Activated CD4-positive, CD25-positive, alpha-beta regulatory T cell treated with anti-CD3 and anti-CD28 coated beads, Interleukin-2, amount 50 U/mL, for 72 hours (primary cell): Measurements from ENCODE around the gene LINC01488.

ENCODE experiments used
- DNase-seq: peaks from one replicate; pipeline ENCODE4 v3.0.0; 2021

The LINC01488 gene

DNA sequence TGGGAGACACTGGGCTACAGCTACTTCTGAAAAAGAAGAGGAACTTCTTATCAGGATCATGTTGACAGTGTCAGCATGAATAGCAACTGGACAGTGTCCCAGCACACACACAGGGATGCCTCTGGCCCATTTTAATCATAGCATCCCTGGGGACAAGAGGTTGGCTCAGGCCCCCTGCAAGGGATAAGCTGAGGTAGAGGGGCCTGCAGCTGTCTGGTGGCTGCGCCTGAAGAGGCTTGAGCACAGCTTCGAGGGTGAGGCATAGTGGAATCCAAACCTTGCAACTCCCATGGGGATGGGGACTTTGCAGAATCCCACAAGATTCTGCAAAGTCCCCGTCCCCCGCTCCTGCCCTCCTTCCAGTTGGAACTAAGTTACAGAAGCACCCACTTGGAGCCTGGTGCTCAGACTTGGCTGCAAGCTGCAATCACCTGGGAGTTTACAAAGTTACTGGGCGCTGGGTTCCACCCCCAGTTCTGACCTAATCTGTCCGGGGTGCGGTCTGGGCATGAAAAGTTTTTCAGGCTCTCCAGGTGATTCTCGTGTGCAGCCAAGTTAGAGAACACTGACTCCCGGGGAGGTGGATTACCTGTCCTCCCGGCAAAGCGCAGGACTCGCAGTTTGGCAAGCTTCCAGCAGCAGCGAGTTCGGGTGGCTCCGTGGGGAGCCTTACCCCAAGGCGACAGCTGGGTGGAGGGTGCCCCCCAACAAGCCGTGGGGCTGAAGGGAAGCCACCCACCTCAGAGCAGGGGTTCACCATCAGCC, 16.0 kb upstream of the LINC01488 start:
- no peak for DNase-seq

DNA sequence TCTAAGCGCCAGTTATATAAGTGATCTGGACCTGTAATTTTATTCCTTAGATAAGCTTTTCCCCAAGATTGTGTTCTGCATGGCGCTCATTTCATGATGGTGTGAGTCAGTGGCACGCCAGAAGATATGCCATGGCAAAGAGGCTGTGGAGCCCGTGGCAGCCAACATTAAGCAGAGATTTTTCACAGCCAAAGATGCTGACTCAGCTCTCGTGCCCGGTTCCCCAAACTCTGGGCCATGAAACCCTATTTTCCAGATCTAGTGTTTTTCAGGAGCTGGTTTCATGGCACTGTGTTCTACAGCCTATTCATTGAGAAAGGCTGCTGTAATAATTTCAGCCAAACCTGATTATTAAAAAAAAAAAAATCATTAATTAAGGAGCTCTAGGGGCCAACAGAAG, 15.4 kb upstream of the LINC01488 start:
- no peak for DNase-seq

DNA sequence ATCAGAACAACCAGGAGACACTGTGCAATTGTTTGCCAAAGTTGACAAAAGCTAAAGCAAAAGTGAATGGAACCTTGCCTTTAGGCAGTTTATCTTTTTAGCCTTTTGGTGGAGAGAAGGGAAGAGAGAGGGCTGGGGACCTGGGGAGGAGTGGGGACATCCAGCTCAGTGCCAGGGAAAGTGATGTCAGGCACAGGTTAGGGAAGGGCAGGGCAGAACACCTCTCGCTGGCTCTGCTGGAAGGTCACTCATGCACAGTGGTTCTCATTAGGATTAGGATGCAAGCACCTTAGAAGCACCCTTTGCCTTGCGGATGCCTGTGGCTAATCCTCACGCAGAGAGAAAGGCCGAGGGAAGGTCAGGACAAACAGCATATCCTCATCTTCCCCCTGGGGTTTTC, 14.3 kb upstream of the LINC01488 start:
- no peak for DNase-seq

GRCh38 chr11:69467646-69468045, 13.8 kb upstream of the LINC01488 start:
- DNase-seq, result no peak

- no peak for DNase-seq
Observed at GRCh38 chr11:69468221-69468620, 13.2 kb upstream of the LINC01488 start.

GRCh38 chr11:69468911-69469885, 12.3 kb upstream of the LINC01488 start:
- DNase-seq, result no peak

DNA sequence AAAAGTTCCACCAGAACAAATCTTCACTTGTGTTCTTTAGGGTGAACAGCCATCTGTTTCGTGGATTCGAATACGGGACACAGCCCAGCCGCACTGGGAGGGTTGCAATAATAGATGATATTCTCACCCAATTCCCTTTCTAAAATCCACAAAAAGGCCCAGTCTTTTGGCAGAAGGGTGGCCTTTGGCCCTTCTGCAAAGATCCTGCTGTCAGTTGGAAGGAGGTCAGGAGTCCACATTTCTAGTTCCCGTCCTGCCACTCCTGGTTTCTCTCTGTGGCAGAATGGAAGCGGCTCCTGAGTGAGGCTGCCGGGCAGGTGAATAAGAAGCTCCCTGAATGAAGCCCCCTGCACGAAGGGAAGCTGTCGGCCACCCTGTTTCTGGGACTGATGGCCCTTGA, 11.2 kb upstream of the LINC01488 start:
- no peak for DNase-seq

DNA sequence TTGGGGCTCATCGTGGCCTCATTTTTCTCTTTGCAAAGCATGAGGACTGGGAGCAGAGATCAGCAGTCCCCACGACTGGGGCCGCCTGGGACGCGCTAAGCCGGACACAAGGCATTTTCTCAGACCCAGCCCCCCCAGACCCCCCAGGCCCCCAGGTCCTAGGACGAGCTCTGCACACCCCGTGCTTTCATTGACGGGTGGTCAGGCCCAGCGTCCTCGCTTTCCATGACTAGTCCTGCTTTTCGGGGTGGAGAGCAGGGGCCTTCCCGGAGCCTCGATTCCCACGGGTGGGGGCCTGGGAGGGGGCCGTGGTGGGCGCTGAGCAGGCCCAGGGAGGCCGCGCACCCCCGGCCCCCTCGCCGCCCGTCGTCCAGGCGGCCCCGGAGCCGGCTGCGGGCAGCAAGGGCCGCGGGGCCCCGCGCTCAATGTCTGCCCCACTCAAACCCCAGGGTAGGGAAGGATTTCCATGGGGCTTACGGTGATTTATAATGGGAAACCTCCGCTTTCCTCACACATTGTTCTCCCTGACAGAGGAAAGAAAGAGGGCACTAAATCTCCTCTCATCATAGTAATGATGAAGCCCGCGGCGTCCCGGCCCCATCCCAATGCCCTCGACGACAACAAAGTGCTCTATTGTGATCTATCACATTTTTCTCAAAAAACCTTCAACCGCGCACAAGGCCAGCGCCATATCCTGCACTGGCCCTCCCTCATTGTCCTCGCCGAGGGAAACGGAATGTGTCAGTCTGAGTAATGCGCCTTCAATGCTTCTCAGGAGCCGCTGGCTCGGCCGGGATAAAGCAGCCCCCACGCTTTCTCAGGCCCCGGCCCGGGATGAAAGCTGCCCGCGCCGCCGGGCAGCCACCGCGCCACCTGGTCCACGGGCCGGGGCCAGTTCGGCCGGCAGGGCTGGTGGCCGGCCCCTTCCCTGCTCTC, 10.4 kb upstream of the LINC01488 start:
- DNase-seq, result no peak

DNA sequence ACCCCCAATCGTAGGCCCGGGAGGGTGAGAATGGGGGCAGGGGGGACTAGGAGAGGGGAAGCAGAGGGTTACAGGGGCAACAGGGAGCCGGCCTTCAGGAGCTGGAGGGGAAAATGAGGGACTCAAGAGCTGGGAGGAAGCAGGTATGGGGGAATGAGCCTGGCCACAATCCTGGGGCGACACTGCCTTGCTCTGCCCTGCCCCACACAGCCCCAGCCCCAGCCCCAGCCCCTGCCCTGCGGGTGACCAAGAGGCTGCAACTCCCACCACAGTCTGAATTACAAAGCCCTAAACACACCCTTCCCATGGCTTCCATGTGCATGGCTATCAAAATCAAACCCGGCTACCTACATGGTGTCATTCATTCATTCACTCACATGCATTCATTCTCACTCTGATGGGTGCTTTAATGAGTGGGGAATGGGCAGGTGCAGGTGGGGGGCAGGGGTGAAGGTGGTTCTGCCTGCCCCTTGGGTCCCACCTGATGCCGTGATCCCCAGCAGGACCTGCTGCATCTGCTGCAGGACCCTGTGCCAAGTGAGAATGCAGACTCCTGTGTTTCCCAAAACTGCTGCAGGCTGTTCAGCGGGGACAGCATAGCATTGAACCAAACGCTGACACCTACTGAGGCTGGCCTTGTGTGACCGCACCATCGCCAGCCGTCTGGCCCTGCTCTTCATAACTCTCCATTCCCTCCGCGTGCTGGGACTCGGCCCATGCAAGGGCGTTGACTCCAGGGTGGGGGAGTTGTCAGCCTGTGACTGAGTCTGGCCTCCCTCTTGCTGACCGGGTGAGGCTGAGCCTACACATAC, 9.5 kb upstream of the LINC01488 start:
- DNase-seq, result no peak

DNA sequence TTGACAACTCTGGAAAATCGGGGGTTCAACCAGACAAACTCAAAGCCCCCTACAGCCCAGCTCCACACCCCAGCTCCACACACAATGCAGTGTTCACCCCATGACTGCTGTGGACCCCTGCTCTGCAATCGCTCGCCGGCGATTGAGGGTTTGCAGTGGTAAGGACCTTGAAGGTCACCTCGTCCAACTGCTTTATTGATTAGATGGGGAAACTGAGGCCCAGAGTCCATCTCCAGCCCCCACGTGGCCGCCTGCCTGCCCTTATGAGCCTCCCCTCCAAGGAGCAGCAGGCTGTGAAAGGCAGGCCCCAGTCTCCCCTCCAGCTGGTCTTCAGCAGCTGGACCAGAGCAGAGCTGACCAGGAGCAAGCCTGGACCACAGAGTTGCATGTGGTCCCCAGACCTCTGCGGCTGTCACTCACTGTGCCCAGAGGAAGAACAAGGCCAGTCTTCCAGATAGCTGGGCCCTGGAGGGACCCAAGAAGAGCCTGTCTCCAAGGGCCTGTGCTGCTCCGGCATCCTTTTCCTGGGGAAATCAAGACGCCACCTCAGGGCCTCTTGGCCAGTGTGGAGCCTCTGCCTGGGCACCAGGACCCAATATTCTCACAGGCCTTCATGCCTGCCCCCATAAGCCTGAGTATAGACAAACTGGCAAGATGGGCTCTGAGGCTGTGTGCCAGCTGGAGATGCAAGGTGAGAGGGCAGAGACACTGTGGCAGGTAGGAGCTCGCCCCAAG, 8.8 kb upstream of the LINC01488 start:
- DNase-seq, result no peak

- DNase-seq, result no peak
Observed at GRCh38 chr11:69473276-69473845, 8.1 kb upstream of the LINC01488 start.

- DNase-seq, result no peak
Observed at GRCh38 chr11:69474736-69475135, 6.7 kb upstream of the LINC01488 start.

DNA sequence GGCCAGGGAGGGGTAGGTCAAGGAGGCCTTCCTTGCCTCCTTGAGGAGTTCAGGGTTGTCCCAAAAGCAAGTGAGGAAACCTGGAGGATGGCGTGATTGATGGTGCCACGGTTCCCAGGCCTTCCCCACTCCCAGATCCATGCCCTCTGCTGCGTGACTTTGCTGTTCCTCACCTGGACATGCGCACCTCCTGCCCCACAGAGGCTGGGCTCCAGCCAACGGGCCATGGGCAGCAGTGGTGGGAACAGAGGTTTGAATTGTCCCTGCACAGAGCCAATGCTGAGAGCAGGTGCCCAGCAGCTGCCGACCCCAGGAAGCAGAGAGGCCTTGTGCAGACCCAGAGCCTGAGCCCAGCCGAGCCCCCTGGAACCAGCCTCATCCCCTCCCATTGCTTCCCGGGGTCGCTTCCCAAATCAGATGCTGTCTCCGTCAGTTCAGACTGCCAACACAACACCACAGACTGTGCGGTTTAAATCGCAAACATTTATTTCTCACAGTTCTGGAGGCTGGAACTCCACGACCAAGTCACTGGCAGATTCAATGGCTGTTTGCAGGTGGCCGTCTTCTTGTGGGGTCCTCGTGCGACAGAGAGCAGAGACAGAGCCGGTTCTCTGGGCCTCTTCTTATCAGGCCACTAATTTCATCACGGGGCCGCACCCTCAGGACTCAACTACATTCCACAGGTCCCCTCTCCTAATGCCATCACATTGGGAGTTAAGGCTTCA, 6.2 kb upstream of the LINC01488 start:
- DNase-seq, result no peak

DNA sequence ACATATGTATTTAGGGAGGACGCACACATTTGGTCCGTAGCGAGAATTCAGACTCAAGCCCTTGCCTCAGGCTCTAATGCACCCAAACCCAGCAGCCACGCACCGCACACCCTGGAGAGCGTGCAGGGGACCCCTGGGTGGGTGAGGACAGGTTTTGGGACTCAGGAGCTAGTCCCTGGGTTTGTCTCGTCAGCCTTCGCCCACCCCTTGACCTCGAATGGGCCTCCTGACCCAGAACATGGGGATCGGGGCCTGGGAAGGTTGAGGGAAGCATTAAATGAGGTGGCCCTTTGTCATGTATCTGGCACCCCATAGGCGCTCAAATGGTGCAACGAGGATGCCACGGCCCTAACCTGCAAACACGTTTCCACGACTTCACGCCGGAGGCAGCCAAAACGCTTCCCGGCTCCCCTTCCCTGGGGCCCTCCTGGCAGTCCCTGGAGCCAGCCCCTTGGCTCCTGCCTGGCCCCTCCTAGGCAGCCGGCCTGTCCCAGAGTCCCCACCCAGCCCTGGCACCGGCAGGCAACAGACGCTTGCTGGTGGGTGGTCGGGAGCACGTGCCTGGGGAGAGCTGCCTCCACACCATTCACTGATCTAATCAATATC, 5.5 kb upstream of the LINC01488 start:
- no peak for DNase-seq

GRCh38 chr11:69476509-69476961, 4.9 kb upstream of the LINC01488 start:
- no peak for DNase-seq

DNA sequence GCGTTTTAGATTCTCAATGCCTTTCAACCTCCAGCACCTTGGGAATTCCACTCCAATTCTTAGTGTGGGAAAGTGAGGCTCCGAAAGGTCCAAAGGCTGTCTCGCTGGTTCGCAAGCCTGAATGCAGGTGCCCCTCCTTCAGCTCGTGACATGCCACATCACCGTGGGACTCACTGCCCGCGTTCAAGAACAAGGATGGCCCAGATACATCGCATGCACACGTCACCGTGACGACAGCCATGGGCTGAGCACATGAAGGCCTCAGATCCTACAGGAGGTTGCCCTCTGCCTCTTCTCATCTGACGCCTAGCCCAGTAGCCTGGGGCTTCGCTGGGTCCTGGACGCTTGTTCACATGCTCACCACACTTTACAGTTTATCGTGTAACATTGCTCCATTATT, 4.4 kb upstream of the LINC01488 start:
- DNase-seq, result no peak

- no peak for DNase-seq
Observed at GRCh38 chr11:69479591-69480271, 1.7 kb upstream of the LINC01488 start.

GRCh38 chr11:69480547-69481392, 693 bp upstream of the LINC01488 start:
- no peak for DNase-seq
